ENCODE data around the gene ATP6V1C2.

ATP6V1C2 gene

GRCh38 chr2:10721396-10722251 lies at the start of gene ATP6V1C2:
Gene ATP6V1C2 (plus strand): TSS chr2:10721630. CDS start chr2:10722850, 1,220 bp downstream.
- peak; percentile 86 for DNase-seq (ENCODE audit: low spot score)
- in situ Hi-C loops (cut with MboI; ENCODE audit: low pct_unique_long_range_greater_than_20kb, low sequenced_read_pairs, unreplicated experiment), result no loop called here
- TF ChIP-seq CTCF (IDR thresholded peaks at IDR 0.05; ENCODE audit: extremely low read depth, insufficient read depth, missing control alignments), result no peak

DNA sequence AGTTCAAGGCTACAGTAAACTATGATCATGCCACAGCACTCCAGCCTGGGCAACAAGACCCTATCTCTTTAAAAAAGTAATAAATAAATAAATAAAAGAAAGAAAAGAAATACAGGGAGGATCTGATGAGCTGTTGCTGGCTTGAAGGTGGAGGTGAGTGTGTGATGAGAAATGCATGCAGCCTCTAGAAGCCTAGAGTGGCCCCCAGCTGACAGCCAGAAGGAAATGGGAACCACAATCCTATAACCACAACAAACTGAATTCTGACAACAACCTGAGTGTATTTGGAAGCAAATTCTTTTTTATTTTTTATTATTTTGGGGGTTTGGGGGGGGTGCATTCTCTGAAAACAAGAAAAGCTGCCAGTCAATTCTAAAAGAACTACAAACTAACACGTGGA lies 46.3 kb upstream of the ATP6V1C2 start:
- no peak for DNase-seq (ENCODE audit: low spot score)
- in situ Hi-C loops (cut with MboI; ENCODE audit: low pct_unique_long_range_greater_than_20kb, low sequenced_read_pairs, unreplicated experiment), result no loop called here
- no peak for TF ChIP-seq CTCF (IDR thresholded peaks at IDR 0.05; ENCODE audit: extremely low read depth, insufficient read depth, missing control alignments)

DNA sequence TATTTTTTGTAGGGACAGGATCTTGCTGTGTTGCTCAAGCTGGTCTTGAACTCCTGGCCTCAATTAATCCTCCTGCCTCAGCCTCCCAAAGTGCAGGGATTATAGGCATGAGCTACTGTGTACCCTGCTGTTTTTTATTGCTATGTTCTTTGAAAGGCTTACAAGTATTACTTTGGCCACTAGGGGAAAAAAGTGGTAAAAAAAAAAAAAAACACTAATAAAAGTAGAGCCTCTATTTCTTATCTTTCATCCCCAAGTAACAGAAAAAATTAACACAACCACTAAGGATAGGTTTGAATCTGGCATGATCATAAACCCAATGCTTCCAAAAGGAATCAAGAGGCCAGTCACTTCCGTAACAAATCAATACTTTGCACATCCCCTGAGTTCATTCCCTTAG lies 43.2 kb upstream of the ATP6V1C2 start:
- in situ Hi-C loops (cut with MboI; ENCODE audit: low pct_unique_long_range_greater_than_20kb, low sequenced_read_pairs, unreplicated experiment), result no loop called here
- DNase-seq (ENCODE audit: low spot score), result no peak
- no peak for TF ChIP-seq CTCF (IDR thresholded peaks at IDR 0.05; ENCODE audit: extremely low read depth, insufficient read depth, missing control alignments)

DNA sequence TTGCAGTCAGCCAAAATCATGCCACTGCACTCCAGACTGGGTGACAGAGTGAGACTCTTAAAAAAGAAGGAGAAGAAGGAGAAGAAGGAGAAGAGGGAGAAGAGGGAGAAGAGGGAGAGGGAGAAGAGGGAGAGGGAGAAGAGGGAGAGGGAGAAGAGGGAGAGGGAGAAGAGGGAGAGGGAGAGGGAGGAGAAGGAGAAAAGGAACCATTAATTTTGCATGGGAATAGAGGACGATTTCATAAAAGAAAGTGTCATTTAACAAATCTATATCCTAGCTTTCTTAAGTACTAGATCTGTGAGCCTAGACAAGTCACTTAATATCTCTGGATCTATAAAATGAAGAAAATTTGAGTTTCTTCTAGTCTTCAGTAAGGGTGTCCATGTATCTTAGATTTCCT lies 41.2 kb upstream of the ATP6V1C2 start:
- TF ChIP-seq CTCF (IDR thresholded peaks at IDR 0.05; ENCODE audit: extremely low read depth, insufficient read depth, missing control alignments), result no peak
- DNase-seq (ENCODE audit: low spot score), result no peak
- in situ Hi-C loops (cut with MboI; ENCODE audit: low pct_unique_long_range_greater_than_20kb, low sequenced_read_pairs, unreplicated experiment), result no loop called here

DNA sequence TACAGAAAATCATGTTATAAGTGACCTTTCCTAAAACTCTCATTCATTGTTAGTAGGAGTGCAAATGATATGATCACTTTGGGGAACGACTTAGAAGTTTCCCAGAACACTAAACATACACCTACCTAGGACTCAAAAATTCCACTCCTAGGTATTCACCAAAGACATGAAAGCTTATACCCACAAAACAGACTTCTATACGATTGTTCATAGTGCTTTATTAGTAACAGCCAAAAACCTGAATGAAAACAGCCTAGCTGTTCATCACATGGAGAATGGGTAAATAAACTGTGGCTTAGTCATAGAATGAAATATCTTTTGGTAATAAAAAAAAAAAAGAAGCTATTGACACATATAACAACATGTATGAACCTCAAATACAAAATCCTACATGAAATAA lies 40.5 kb upstream of the ATP6V1C2 start:
- no peak for TF ChIP-seq CTCF (IDR thresholded peaks at IDR 0.05; ENCODE audit: extremely low read depth, insufficient read depth, missing control alignments)
- no peak for DNase-seq (ENCODE audit: low spot score)
- in situ Hi-C loops (cut with MboI; ENCODE audit: low pct_unique_long_range_greater_than_20kb, low sequenced_read_pairs, unreplicated experiment), result no loop called here

DNA sequence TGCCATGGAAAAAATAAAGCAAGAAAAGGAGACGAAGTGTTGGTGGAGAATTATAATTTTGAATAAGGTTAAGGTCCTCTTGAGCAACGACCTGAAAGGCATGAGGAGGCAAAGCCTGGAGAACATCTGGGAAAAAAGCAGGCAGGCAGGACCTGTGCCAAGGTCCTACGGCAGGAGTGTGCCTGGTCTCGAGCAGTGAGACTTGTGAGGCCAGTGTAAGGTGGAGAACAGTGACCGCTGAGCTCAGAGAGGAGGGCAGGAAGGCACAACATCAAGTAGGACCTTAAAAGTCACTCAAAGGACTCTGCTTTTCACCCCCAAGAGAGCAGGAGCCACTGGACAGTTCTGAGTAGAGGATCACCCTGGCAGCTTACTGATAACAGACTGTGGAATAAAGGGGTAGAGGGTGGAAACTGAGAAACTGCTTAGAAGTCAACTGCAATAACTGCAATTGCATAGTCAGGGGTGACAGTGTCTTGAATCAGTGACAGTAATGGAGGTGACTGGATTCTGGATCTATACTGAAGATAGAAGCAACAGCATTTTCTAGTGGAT lies 35.2 kb upstream of the ATP6V1C2 start:
- no peak for DNase-seq (ENCODE audit: low spot score)
- in situ Hi-C loops (cut with MboI; ENCODE audit: low pct_unique_long_range_greater_than_20kb, low sequenced_read_pairs, unreplicated experiment), result no loop called here
- no peak for TF ChIP-seq CTCF (IDR thresholded peaks at IDR 0.05; ENCODE audit: extremely low read depth, insufficient read depth, missing control alignments)
